ENCODE data around the gene WDR64.
A peak's percentile ranks its signal among the peaks of the same experiment; 100 is the strongest.

The WDR64 gene

GRCh38 chr1:241622669-241623068 lies 29.4 kb upstream of the WDR64 start:
- TF ChIP-seq CTCF (conservative IDR thresholded peaks at IDR 0.05) (no peak), ZFX (IDR thresholded peaks at IDR 0.05) (no peak)
- no peak overlapping the region for H3K27ac ChIP-seq

- H3K27ac ChIP-seq = no peak overlapping the region
- TF ChIP-seq CTCF (conservative IDR thresholded peaks at IDR 0.05) (no peak), ZFX (IDR thresholded peaks at IDR 0.05) (no peak)
Observed at GRCh38 chr1:241624935-241625334, 27.1 kb upstream of the WDR64 start.

GRCh38 chr1:241627453-241628259 lies 24.4 kb upstream of the WDR64 start:
- TF ChIP-seq CTCF (conservative IDR thresholded peaks at IDR 0.05) = peak; percentile 80
- TF ChIP-seq ZFX (IDR thresholded peaks at IDR 0.05) = no peak
- no peak overlapping the region for H3K27ac ChIP-seq

GRCh38 chr1:241630005-241630404 lies 22.1 kb upstream of the WDR64 start:
- no peak overlapping the region for H3K27ac ChIP-seq
- TF ChIP-seq CTCF (conservative IDR thresholded peaks at IDR 0.05) = no peak
- no peak for TF ChIP-seq ZFX (IDR thresholded peaks at IDR 0.05)

GRCh38 chr1:241630476-241630875 lies 21.6 kb upstream of the WDR64 start:
- no peak overlapping the region for H3K27ac ChIP-seq
- no peak for TF ChIP-seq ZFX (IDR thresholded peaks at IDR 0.05)
- no peak for TF ChIP-seq CTCF (conservative IDR thresholded peaks at IDR 0.05)

- H3K27ac ChIP-seq = no peak overlapping the region
- no peak for TF ChIP-seq ZFX (IDR thresholded peaks at IDR 0.05)
- TF ChIP-seq CTCF (conservative IDR thresholded peaks at IDR 0.05) = no peak
Observed at GRCh38 chr1:241630899-241631298, 21.2 kb upstream of the WDR64 start.

- TF ChIP-seq CTCF (conservative IDR thresholded peaks at IDR 0.05) (no peak), ZFX (IDR thresholded peaks at IDR 0.05) (no peak)
- no peak overlapping the region for H3K27ac ChIP-seq
Observed at GRCh38 chr1:241631674-241632073, 20.4 kb upstream of the WDR64 start.

Measured in C4-2B (cell line).